Type B pancreatic cell (in vitro differentiated cells): Measurements from ENCODE around the gene SLC10A3. TPM values are rescaled to one million over a fixed set of nuclear protein-coding genes. Genes with fewer than 3 reads are reported as not detected.

ENCODE experiments used
- DNase-seq: peaks from one replicate; pipeline ENCODE4 v3.0.0; 2021; ENCODE audit warnings: mixed read lengths; ENCODE audit not compliant: unreplicated experiment; ENCODE audit errors: extremely low spot score
- H3K27ac Mint-ChIP-seq: 2 replicates; pipeline ENCODE4 v1.8.0; 2021; ENCODE audit warnings: mild to moderate bottlenecking, mixed read lengths
- H3K27me3 Mint-ChIP-seq: 2 replicates; pipeline ENCODE4 v1.8.0; 2021; ENCODE audit warnings: mixed read lengths
- H3K36me3 Mint-ChIP-seq: 2 replicates; pipeline ENCODE4 v1.8.0; 2021; ENCODE audit warnings: mixed read lengths
- H3K4me1 Mint-ChIP-seq: one replicate; pipeline ENCODE4 v1.8.0; 2021; ENCODE audit warnings: mixed read lengths; ENCODE audit not compliant: unreplicated experiment
- H3K4me3 Mint-ChIP-seq: 2 replicates; pipeline ENCODE4 v1.8.0; 2021; ENCODE audit warnings: mild to moderate bottlenecking, mixed read lengths
- H3K9me3 Mint-ChIP-seq: 2 replicates; pipeline ENCODE4 v1.8.0; 2021; ENCODE audit warnings: mixed read lengths
- CTCF ChIP-seq: fragments of 200-600 bp; sonication (generic); conservative IDR thresholded peaks from 2 replicates; pipeline ENCODE4 v1.5.0; 2021; ENCODE audit warnings: antibody characterized with exemption, mild to moderate bottlenecking
- total RNA-seq: library from RNA; stranded (reverse); gene quantifications from 2 replicates; pipeline ENCODE4 v1.2.1, GENCODE V29; 2021; ENCODE audit warnings: low replicate concordance

SLC10A3 gene
- total RNA-seq, 1 donor from 2014 or later: 13.0 TPM

GRCh38 chrX:154463611-154464220 is 26.7 kb downstream of the SLC10A3 start:
- Mint-ChIP-seq H3K4me3 (no peak overlapping the region), H3K27ac (no peak overlapping the region), H3K27me3 (no peaks in the 10 kb centered on the region), H3K36me3 (no peaks in the 10 kb centered on the region), H3K9me3 (no peaks in the 10 kb centered on the region), H3K4me1 (no peaks in the 10 kb centered on the region)
- TF ChIP-seq CTCF: no peak
- no peak for DNase-seq

- H3K36me3 Mint-ChIP-seq: peaks cover 1% of the 10 kb centered on the region
- no peaks in the 10 kb centered on the region for H3K4me1 Mint-ChIP-seq
- no peak overlapping the region for H3K27ac Mint-ChIP-seq
- DNase-seq: no peak
- no peak overlapping the region for H3K4me3 Mint-ChIP-seq
- no peak for TF ChIP-seq CTCF
- H3K9me3 Mint-ChIP-seq: no peaks in the 10 kb centered on the region
- H3K27me3 Mint-ChIP-seq: no peaks in the 10 kb centered on the region
These were observed 28.0 kb downstream of the SLC10A3 start for GRCh38 chrX:154462396-154462795.

GRCh38 chrX:154460326-154460725 is 30.1 kb downstream of the SLC10A3 start:
- no peaks in the 10 kb centered on the region for H3K4me1 Mint-ChIP-seq
- peaks cover 5% of the 10 kb centered on the region for H3K36me3 Mint-ChIP-seq
- TF ChIP-seq CTCF: no peak
- H3K27me3 Mint-ChIP-seq: no peaks in the 10 kb centered on the region
- peak overlapping the region; percentile 88 for H3K4me3 Mint-ChIP-seq
- no peaks in the 10 kb centered on the region for H3K9me3 Mint-ChIP-seq
- no peak for DNase-seq
- no peak overlapping the region for H3K27ac Mint-ChIP-seq

DNA sequence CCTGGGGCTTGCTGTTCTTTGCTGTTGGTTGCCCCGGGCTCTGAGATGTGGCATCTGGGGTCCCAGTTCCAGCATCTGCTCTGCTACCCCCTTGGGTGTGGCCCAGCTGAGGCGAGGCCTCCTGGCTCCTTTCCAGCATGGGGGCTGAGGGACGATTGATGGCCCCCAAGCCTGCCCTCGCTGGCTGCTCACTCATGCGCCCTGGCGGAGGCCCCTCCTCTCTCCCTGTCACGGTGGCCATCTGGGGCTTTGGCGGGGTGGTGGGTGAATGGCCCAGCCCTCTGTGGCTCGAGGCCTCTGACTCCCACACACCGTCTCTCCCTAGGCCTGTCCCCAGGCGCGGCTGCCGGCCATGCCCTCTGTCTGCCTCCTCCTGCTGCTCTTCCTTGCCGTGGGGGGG is 30.6 kb downstream of the SLC10A3 start:
- no peak overlapping the region for H3K27ac Mint-ChIP-seq
- H3K4me1 Mint-ChIP-seq: no peaks in the 10 kb centered on the region
- DNase-seq: no peak
- no peaks in the 10 kb centered on the region for H3K27me3 Mint-ChIP-seq
- H3K9me3 Mint-ChIP-seq: no peaks in the 10 kb centered on the region
- peak overlapping the region; percentile 88 for H3K4me3 Mint-ChIP-seq
- H3K36me3 Mint-ChIP-seq: peaks cover 5% of the 10 kb centered on the region
- TF ChIP-seq CTCF: no peak

- Mint-ChIP-seq H3K9me3 (peaks cover 4% of the 10 kb centered on the region), H3K27ac (peak overlapping the region; percentile 55)
These were observed 31.3 kb downstream of the SLC10A3 start for GRCh38 chrX:154458954-154459778.

More at GRCh38 chrX:154458954-154459778, 31.3 kb downstream of the SLC10A3 start:
- H3K36me3 Mint-ChIP-seq: peaks cover 5% of the 10 kb centered on the region
- H3K27me3 Mint-ChIP-seq: no peaks in the 10 kb centered on the region
- peak overlapping the region; percentile 88 for H3K4me3 Mint-ChIP-seq
- no peak for TF ChIP-seq CTCF
- DNase-seq: no peak
- H3K4me1 Mint-ChIP-seq: no peaks in the 10 kb centered on the region
